Left ventricle myocardium inferior (tissue), 1 donor: ENCODE results near the gene CLEC4M. TPM values are rescaled to one million over a fixed set of nuclear protein-coding genes. Genes with fewer than 3 reads are reported as not detected.
"Not testable (repeated sequence)": the region's sequence is repeated elsewhere in the genome, so short reads cannot be mapped to it uniquely, and the experiment has no call there.

Experiments used
- DNase-seq: peaks from one replicate; pipeline ENCODE4 v3.0.0-alpha.2; 2020
- H3K27ac ChIP-seq: fragments of 200-600 bp; replicated peaks from 2 replicates; pipeline ENCODE4 v1.8.0; 2021
- H3K27me3 ChIP-seq: fragments of 200-600 bp; 2 replicates; pipeline ENCODE4 v1.8.0; 2021; ENCODE audit warnings: low read depth
- H3K36me3 ChIP-seq: fragments of 200-600 bp; 2 replicates; pipeline ENCODE4 v1.8.0; 2021
- H3K4me1 ChIP-seq: fragments of 200-600 bp; 2 replicates; pipeline ENCODE4 v1.8.0; 2021
- H3K4me3 ChIP-seq: fragments of 200-600 bp; 2 replicates; pipeline ENCODE4 v1.8.0; 2021; ENCODE audit warnings: mild to moderate bottlenecking, moderate library complexity
- H3K9me3 ChIP-seq: fragments of 200-600 bp; replicated peaks from 2 replicates; pipeline ENCODE4 v1.8.0; 2021
- intact Hi-C: fragments of 100-400 bp; cut with micrococcal nuclease; formaldehyde crosslinking; loops from one replicate; pipeline ENCODE4 v1.11.0; 2022
- total RNA-seq: library from RNA; stranded (reverse); fragmentation: NEBNext Ultra II Directional; extraction: Animal tissue kit (Norgen Biotek cat#: 25700); gene quantifications from one replicate; pipeline ENCODE4 v1.2.1, GENCODE V29; 2021
- TF ChIP-seq, protein P1 (sequence below): fragments of 200-600 bp; IDR thresholded peaks from 2 replicates; pipeline ENCODE4 v1.8.0; 2021; ENCODE audit warnings: antibody characterized with exemption, mild to moderate bottlenecking, borderline replicate concordance
- donor health status: DM: no; HTN: yes; CAD: no; lungs with severe emphysema.

CLEC4M gene
- total RNA-seq, 1 donor from 2014 or later = not detected

DNA sequence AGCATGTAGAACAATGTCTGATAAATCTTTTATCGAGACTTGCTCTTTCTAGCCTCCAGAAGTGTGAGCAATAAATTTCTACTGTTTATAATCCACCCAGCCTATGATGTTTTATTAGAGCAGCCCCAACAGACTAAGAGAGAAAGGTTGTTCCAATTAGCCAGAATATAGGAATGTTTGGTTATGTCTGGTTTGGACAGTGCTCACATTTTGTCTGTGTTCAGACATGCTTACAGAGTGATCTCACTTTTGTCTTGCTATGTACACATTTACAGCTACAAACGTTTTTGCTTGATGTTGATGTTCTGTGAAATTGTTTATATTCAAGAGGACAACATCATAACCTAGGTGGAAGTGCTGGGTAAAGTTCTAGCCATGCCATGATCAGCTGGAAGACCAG is 48.9 kb downstream of the CLEC4M start:
- Histone ChIP-seq H3K36me3 (no peaks in the 10 kb centered on the region), H3K4me1 (no peaks in the 10 kb centered on the region), H3K9me3 (peaks cover 42% of the 10 kb centered on the region), H3K4me3 (no peak overlapping the region), H3K27ac (no peak overlapping the region), H3K27me3 (peaks cover 32% of the 10 kb centered on the region)
- intact Hi-C loops = no loop called here
- TF ChIP-seq, protein P1, sequence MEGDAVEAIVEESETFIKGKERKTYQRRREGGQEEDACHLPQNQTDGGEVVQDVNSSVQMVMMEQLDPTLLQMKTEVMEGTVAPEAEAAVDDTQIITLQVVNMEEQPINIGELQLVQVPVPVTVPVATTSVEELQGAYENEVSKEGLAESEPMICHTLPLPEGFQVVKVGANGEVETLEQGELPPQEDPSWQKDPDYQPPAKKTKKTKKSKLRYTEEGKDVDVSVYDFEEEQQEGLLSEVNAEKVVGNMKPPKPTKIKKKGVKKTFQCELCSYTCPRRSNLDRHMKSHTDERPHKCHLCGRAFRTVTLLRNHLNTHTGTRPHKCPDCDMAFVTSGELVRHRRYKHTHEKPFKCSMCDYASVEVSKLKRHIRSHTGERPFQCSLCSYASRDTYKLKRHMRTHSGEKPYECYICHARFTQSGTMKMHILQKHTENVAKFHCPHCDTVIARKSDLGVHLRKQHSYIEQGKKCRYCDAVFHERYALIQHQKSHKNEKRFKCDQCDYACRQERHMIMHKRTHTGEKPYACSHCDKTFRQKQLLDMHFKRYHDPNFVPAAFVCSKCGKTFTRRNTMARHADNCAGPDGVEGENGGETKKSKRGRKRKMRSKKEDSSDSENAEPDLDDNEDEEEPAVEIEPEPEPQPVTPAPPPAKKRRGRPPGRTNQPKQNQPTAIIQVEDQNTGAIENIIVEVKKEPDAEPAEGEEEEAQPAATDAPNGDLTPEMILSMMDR = no peak
- no peak for DNase-seq

DNA sequence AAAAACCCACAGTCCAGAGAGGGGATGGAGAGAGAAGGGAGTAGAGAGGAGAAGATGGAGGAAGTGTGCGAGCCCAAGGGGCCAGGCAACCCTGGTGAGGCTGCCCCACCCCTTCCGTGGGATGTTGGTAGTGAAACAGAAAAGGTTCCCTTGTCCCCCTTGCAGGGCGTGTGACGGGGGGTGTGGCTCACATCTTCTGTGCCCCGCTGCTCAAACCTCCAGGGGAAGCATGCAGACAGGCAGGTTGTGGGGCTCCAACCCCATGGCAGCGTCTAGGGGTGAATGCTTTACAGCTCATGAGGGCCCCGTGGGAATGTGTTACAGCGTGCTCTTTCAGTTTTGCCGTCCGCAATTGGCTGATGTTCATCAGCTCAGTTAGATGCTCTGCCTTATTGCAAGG is 52.3 kb downstream of the CLEC4M start:
- TF ChIP-seq, protein P1 = no peak
- Histone ChIP-seq H3K4me1 (no peaks in the 10 kb centered on the region), H3K27ac (no peak overlapping the region), H3K4me3 (no peak overlapping the region), H3K36me3 (no peaks in the 10 kb centered on the region), H3K9me3 (peaks cover 62% of the 10 kb centered on the region), H3K27me3 (peaks cover 26% of the 10 kb centered on the region)
- intact Hi-C loops = no loop called here
- DNase-seq = no peak

DNA sequence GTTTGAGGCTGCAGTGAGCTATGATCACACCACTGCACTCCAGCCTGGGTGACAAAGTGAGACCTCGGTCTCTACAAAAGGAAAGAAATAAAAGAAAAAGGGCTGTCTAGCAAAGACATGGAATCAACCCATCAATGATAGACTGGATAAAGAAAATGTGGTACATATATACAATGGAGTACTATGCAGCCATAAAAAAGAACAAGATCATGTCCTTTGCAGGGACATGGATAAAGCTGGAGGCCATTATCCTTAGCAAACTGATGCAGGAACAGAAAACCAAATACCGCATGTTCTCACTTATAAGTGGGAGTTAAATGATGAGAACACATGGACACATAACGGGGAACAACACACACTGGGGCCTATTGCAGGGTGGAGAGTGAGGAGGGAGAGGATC is 53.0 kb downstream of the CLEC4M start:
- H3K27ac ChIP-seq, H3K4me1 ChIP-seq, H3K4me3 ChIP-seq, H3K36me3 ChIP-seq, intact Hi-C loops, DNase-seq: not testable (repeated sequence)
- peaks cover 30% of the 10 kb centered on the region for H3K27me3 ChIP-seq
- H3K9me3 ChIP-seq = peaks cover 55% of the 10 kb centered on the region

DNA sequence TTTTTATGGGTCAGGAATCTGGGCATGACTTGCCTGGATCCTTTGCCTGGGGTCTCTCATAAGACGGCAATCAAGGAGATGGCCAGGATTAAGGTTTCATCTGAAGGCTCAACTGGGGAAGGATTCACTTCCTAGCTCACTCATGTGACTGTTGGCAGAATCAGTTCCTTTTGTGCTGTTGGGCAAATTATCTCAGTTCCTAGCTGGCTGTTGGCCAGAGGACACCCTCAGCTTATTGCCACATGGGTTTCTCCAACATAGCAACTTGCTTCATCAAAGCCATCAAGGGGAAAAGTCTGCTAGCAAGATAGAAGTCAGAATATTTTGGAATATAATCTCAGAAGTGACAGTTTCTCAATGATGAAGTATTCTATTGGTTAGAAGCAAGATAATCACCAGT is 54.8 kb downstream of the CLEC4M start:
- H3K9me3 ChIP-seq = peaks cover 37% of the 10 kb centered on the region
- peaks cover 39% of the 10 kb centered on the region for H3K27me3 ChIP-seq
- no peaks in the 10 kb centered on the region for H3K36me3 ChIP-seq
- TF ChIP-seq, protein P1 = no peak
- H3K4me3 ChIP-seq = no peak overlapping the region
- intact Hi-C loops = no loop called here
- H3K27ac ChIP-seq = no peak overlapping the region
- H3K4me1 ChIP-seq = no peaks in the 10 kb centered on the region
- no peak for DNase-seq

DNA sequence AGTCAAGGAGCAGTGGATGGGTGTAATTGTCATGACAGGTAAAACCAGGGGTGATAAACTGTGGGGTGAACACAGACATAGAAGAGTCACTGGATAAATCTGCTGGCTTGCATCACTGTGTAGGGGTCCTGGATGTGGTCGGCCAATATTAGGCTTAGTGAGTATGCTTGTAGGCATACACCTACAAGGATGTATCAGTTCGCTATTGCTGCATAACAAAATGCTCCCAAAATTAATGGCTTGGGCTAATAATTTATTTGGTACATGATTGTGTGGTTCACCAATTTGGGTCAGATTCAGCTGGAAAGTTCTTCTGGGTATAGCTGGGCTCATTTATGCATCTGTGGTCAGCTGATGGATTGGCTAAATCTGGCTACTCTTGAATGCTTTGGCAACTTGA is 55.8 kb downstream of the CLEC4M start:
- TF ChIP-seq, protein P1 = no peak
- peaks cover 42% of the 10 kb centered on the region for H3K27me3 ChIP-seq
- no peak overlapping the region for H3K4me3 ChIP-seq
- H3K36me3 ChIP-seq = no peaks in the 10 kb centered on the region
- intact Hi-C loops = no loop called here
- no peak overlapping the region for H3K27ac ChIP-seq
- DNase-seq = no peak
- no peaks in the 10 kb centered on the region for H3K4me1 ChIP-seq
- peaks cover 37% of the 10 kb centered on the region for H3K9me3 ChIP-seq

Other genes starting within 250 kb of the CLEC4M start
- 88.5 TPM for gene ZNF358, start 247.1 kb upstream of the CLEC4M start, total RNA-seq
- gene MCOLN1, start 240.6 kb upstream of the CLEC4M start, total RNA-seq = 16.8 TPM
- gene PNPLA6, start 227.5 kb upstream of the CLEC4M start, total RNA-seq = 52.7 TPM
- 0.60 TPM for gene CAMSAP3, start 167.4 kb upstream of the CLEC4M start, total RNA-seq
- 24.4 TPM for gene XAB2, start 133.7 kb upstream of the CLEC4M start, total RNA-seq
- gene PET100, start 133.4 kb upstream of the CLEC4M start, total RNA-seq = 197 TPM
- 2.7 TPM for gene PCP2, start 129.5 kb upstream of the CLEC4M start, total RNA-seq
- gene STXBP2, start 126.1 kb upstream of the CLEC4M start, total RNA-seq = 4.5 TPM
- gene RETN, start 94.2 kb upstream of the CLEC4M start, total RNA-seq = 0.99 TPM
- gene MCEMP1, start 86.2 kb upstream of the CLEC4M start, total RNA-seq = 0.60 TPM
- gene TRAPPC5, start 82.4 kb upstream of the CLEC4M start, total RNA-seq = 116 TPM
- 0.30 TPM for gene FCER2, start 61.1 kb upstream of the CLEC4M start, total RNA-seq
- 0.71 TPM for gene CLEC4G, start 31.1 kb upstream of the CLEC4M start, total RNA-seq
- 7.0 TPM for gene CD209, start 15.7 kb upstream of the CLEC4M start, total RNA-seq
- gene EVI5L, start 67.0 kb downstream of the CLEC4M start, total RNA-seq = 22.9 TPM
- not detected for gene PRR36, start 111.1 kb downstream of the CLEC4M start, total RNA-seq
- gene LRRC8E, start 125.3 kb downstream of the CLEC4M start, total RNA-seq = 0.44 TPM
- gene MAP2K7, start 140.6 kb downstream of the CLEC4M start, total RNA-seq = 24.2 TPM
- gene TGFBR3L, start 151.6 kb downstream of the CLEC4M start, total RNA-seq = 8.2 TPM
- gene SNAPC2, start 157.1 kb downstream of the CLEC4M start, total RNA-seq = 9.8 TPM
- gene CTXN1, start 162.9 kb downstream of the CLEC4M start, total RNA-seq = 0.22 TPM
- 89.1 TPM for gene TIMM44, start 180.4 kb downstream of the CLEC4M start, total RNA-seq
- gene ELAVL1, start 242.4 kb downstream of the CLEC4M start, total RNA-seq = 50.5 TPM